HEK293 (cell line): ENCODE measurements around the gene NIPBL.

ENCODE experiments used
- CTCF ChIA-PET: fragments of 350-600 bp; formaldehyde crosslinking; extraction: SDS; loops from one replicate; lab custom pipeline; 2021; ENCODE audit warnings: antibody characterized with exemption; lab: Yijun Ruan, JAX
- POLR2A ChIA-PET: fragments of 300-600 bp; formaldehyde crosslinking; extraction: SDS; loops from one replicate; lab custom pipeline; 2020; ENCODE audit warnings: antibody characterized with exemption, inconsistent platforms; lab: Yijun Ruan, JAX
- H3K27ac ChIP-seq: fragments of 200-500 bp; sonication (Bioruptor generic); 2 replicates; pipeline ENCODE4 v1.5.1; 2014; ENCODE audit warnings: low read depth, low read length, control low read depth, inconsistent platforms; ENCODE audit errors: extremely low read depth
- H3K36me3 ChIP-seq, 2 experiments: fragments of 200-500 bp in 1 of 2; sonication (Bioruptor generic) in 1 of 2; 1 replicate in 1 of 2; 2 replicates in 1 of 2; pipeline ENCODE4 v1.5.1; 2014 to 2017; ENCODE audit warnings: inconsistent platforms in 2 of 2, low read length in 2 of 2; ENCODE audit not compliant: control insufficient read depth in 2 of 2, insufficient read depth in 1 of 2
- H3K4me1 ChIP-seq: fragments of 200-500 bp; sonication (Bioruptor generic); 2 replicates; pipeline ENCODE4 v1.5.1; 2014; ENCODE audit warnings: mild to moderate bottlenecking, low read length, inconsistent platforms; ENCODE audit not compliant: control insufficient read depth, insufficient read depth
- H3K4me3 ChIP-seq: 2 replicates; pipeline ENCODE4 v1.5.1; 2011; ENCODE audit warnings: low read depth, mild to moderate bottlenecking, control low read depth, low read length, moderate library complexity
- H3K9me3 ChIP-seq: fragments of 200-500 bp; sonication (Bioruptor generic); 2 replicates; pipeline ENCODE4 v1.5.1; 2014; ENCODE audit warnings: low read depth, low read length, inconsistent platforms; ENCODE audit not compliant: control insufficient read depth, insufficient read depth
- ATF2 ChIP-seq: fragments of 450-650 bp; formaldehyde crosslinking; IDR thresholded peaks from 2 replicates; pipeline ENCODE4 v1.5.1; 2016; ENCODE audit warnings: missing biosample characterization, missing genetic modification characterization, low read depth
- GLIS1 ChIP-seq: fragments of 450-650 bp; formaldehyde crosslinking; IDR thresholded peaks from 2 replicates; pipeline ENCODE4 v1.5.1; 2016; ENCODE audit warnings: missing biosample characterization, missing genetic modification characterization
- SCRT2 ChIP-seq: fragments of 450-650 bp; formaldehyde crosslinking; IDR thresholded peaks from 2 replicates; pipeline ENCODE4 v1.5.1; 2016; ENCODE audit warnings: missing biosample characterization, missing genetic modification characterization
- SP7 ChIP-seq: fragments of 450-650 bp; formaldehyde crosslinking; IDR thresholded peaks from 2 replicates; pipeline ENCODE4 v1.5.1; 2016; ENCODE audit warnings: missing biosample characterization, missing genetic modification characterization
- ZNF121 ChIP-seq: fragments of 450-650 bp; formaldehyde crosslinking; IDR thresholded peaks from 2 replicates; pipeline ENCODE4 v1.5.1; 2016; ENCODE audit warnings: missing biosample characterization, missing genetic modification characterization
- ZNF133 ChIP-seq: fragments of 450-650 bp; formaldehyde crosslinking; IDR thresholded peaks from 2 replicates; pipeline ENCODE4 v1.5.1; 2016; ENCODE audit warnings: missing biosample characterization, missing genetic modification characterization
- ZNF214 ChIP-seq: fragments of 450-650 bp; formaldehyde crosslinking; IDR thresholded peaks from 2 replicates; pipeline ENCODE4 v1.5.1; 2017; ENCODE audit warnings: missing biosample characterization, mild to moderate bottlenecking, missing genetic modification characterization, borderline replicate concordance
- ZNF248 ChIP-seq: fragments of 450-650 bp; formaldehyde crosslinking; IDR thresholded peaks from 2 replicates; pipeline ENCODE4 v1.5.1; 2017; ENCODE audit warnings: missing biosample characterization, missing genetic modification characterization
- ZNF280C ChIP-seq: fragments of 450-650 bp; formaldehyde crosslinking; IDR thresholded peaks from 2 replicates; pipeline ENCODE4 v1.5.1; 2016; ENCODE audit warnings: missing biosample characterization, missing genetic modification characterization
- ZNF394 ChIP-seq: fragments of 450-650 bp; formaldehyde crosslinking; IDR thresholded peaks from 2 replicates; pipeline ENCODE4 v1.5.1; 2016; ENCODE audit warnings: missing biosample characterization, missing genetic modification characterization, mild to moderate bottlenecking, moderate library complexity, borderline replicate concordance
- ZSCAN30 ChIP-seq: fragments of 450-650 bp; IDR thresholded peaks from 2 replicates; pipeline ENCODE4 v1.5.1; 2018; ENCODE audit warnings: missing biosample characterization, mild to moderate bottlenecking, missing genetic modification characterization, moderate library complexity
- TF ChIP-seq, protein P1 (sequence below): fragments of 450-650 bp; formaldehyde crosslinking; IDR thresholded peaks from 2 replicates; pipeline ENCODE4 v1.5.1; 2016; ENCODE audit warnings: missing biosample characterization, missing genetic modification characterization
- TF ChIP-seq, protein P2 (sequence below): fragments of 450-650 bp; formaldehyde crosslinking; IDR thresholded peaks from 2 replicates; pipeline ENCODE4 v1.5.1; 2017; ENCODE audit warnings: missing biosample characterization, mild to moderate bottlenecking, missing genetic modification characterization, moderate library complexity

The NIPBL gene

DNA sequence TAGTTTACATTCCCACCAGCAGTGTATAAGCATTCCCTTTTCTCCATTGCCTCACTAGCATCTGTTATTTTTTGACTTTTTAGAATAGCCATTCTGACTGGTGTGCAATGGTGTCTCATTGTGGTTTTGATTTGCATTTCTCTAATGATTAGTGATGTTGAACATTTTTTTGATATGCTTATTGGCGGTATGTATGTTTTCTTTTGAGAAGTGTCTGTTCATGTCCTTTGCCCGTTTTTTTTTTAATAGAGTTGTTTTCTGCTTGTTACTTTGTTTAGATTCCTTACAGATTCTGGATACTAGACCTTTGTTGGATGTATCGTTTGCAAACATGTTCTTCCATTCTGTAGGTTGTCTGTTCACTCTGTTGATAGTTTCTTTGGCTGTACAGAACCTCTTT is 25.3 kb downstream of the NIPBL start (continued):
- TF ChIP-seq ZNF214 (tag by site-specific recombination) (no peak), SCRT2 (tag by site-specific recombination) (no peak), SP7 (tag by site-specific recombination) (no peak), ZNF121 (no peak), ZNF394 (tag by site-specific recombination) (no peak), ZNF248 (tag by site-specific recombination) (no peak)
- TF ChIP-seq, protein P1, sequence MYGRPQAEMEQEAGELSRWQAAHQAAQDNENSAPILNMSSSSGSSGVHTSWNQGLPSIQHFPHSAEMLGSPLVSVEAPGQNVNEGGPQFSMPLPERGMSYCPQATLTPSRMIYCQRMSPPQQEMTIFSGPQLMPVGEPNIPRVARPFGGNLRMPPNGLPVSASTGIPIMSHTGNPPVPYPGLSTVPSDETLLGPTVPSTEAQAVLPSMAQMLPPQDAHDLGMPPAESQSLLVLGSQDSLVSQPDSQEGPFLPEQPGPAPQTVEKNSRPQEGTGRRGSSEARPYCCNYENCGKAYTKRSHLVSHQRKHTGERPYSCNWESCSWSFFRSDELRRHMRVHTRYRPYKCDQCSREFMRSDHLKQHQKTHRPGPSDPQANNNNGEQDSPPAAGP (tag by site-specific recombination): no peak
- TF ChIP-seq, protein P2, sequence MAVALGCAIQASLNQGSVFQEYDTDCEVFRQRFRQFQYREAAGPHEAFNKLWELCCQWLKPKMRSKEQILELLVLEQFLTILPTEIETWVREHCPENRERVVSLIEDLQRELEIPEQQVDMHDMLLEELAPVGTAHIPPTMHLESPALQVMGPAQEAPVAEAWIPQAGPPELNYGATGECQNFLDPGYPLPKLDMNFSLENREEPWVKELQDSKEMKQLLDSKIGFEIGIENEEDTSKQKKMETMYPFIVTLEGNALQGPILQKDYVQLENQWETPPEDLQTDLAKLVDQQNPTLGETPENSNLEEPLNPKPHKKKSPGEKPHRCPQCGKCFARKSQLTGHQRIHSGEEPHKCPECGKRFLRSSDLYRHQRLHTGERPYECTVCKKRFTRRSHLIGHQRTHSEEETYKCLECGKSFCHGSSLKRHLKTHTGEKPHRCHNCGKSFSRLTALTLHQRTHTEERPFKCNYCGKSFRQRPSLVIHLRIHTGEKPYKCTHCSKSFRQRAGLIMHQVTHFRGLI: no peak

- peaks cover 2% of the 10 kb centered on the region; the same call in 1 of the 2 replicates for H3K9me3 ChIP-seq
- H3K27ac ChIP-seq: no peak overlapping the region
- no peak overlapping the region for H3K4me3 ChIP-seq
- H3K4me1 ChIP-seq: peaks cover 14% of the 10 kb centered on the region
- ChIA-PET POLR2A (no interaction called here), CTCF (no interaction called here)
- TF ChIP-seq ATF2 (tag by site-specific recombination) (no peak), ZNF280C (tag by site-specific recombination) (0 out of 2 replicates have a peak, but pooled peaks have one; percentile 78)
- no peaks in the 10 kb centered on the region for H3K36me3 ChIP-seq
Measured at GRCh38 chr5:36902353-36902752, 25.8 kb downstream of the NIPBL start.

- Histone ChIP-seq H3K27ac (no peak overlapping the region), H3K9me3 (peaks cover 2% of the 10 kb centered on the region; the same call in 1 of the 2 replicates), H3K4me1 (peaks cover 7% of the 10 kb centered on the region), H3K4me3 (no peak overlapping the region), H3K36me3 (no peaks in the 10 kb centered on the region)
- POLR2A ChIA-PET: no interaction called here
- CTCF ChIA-PET: no interaction called here
- TF ChIP-seq ZSCAN30 (tag by site-specific recombination): no peak
Measured at GRCh38 chr5:36904677-36905076, 28.1 kb downstream of the NIPBL start.

- Histone ChIP-seq H3K36me3 (no peaks in the 10 kb centered on the region; a peak in 1 of 3 replicates), H3K9me3 (no peaks in the 10 kb centered on the region), H3K4me3 (no peak overlapping the region), H3K27ac (no peak overlapping the region), H3K4me1 (peaks cover 3% of the 10 kb centered on the region; the same call in 1 of the 2 replicates)
- TF ChIP-seq GLIS1 (tag by site-specific recombination) (no peak), ZNF133 (tag by site-specific recombination) (peak; percentile 37; the same call in 1 of the 2 replicates)
- CTCF ChIA-PET: interaction anchor here (0.5 to 1.3 kb wide), 2 partner anchors 97 to 440 kb away, joined by 3 read pairs; no protein-coding TSS in a partner anchor
- POLR2A ChIA-PET: no interaction called here
Measured at GRCh38 chr5:36908544-36909260, 32.1 kb downstream of the NIPBL start.
